GM12801 (cell line): ENCODE results near the gene HSD17B2.

ENCODE experiments used
- TF ChIP-seq, protein P1 (sequence below): IDR thresholded peaks from one replicate; pipeline ENCODE4 v1.5.1; 2011; ENCODE audit warnings: control low read depth; ENCODE audit not compliant: insufficient read length; ENCODE audit errors: extremely low read depth

HSD17B2 gene

DNA sequence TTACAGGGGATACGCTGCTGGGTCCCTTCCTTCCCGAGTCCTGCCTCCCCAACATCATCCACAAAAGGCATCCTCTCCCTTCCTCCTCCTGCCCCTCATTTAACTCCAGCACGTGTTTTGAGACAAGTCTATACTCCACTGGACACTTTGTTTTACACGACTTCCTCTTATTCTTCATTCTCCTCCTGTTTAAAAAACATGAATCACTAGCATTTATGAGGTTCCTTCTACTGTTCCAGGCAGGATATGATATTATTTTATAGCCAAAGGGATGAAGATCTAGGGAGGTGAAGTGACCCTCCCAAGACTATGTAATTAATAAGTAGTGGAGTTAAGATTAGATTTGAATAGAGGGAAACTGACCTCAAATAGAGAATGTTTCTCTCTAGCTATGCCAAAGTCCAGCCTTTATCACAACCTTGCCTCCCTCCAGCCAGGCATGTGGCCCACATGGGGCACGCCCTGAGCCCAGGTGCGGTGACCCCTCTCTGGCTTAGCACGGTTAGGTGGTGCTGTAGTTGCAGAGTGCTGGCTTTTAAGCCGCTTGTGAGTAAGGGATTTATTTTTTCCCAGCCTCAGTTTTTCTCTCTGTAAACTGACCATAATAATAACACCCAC is 1.3 kb upstream of the HSD17B2 start:
- TF ChIP-seq, protein P1, sequence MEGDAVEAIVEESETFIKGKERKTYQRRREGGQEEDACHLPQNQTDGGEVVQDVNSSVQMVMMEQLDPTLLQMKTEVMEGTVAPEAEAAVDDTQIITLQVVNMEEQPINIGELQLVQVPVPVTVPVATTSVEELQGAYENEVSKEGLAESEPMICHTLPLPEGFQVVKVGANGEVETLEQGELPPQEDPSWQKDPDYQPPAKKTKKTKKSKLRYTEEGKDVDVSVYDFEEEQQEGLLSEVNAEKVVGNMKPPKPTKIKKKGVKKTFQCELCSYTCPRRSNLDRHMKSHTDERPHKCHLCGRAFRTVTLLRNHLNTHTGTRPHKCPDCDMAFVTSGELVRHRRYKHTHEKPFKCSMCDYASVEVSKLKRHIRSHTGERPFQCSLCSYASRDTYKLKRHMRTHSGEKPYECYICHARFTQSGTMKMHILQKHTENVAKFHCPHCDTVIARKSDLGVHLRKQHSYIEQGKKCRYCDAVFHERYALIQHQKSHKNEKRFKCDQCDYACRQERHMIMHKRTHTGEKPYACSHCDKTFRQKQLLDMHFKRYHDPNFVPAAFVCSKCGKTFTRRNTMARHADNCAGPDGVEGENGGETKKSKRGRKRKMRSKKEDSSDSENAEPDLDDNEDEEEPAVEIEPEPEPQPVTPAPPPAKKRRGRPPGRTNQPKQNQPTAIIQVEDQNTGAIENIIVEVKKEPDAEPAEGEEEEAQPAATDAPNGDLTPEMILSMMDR = no peak

DNA sequence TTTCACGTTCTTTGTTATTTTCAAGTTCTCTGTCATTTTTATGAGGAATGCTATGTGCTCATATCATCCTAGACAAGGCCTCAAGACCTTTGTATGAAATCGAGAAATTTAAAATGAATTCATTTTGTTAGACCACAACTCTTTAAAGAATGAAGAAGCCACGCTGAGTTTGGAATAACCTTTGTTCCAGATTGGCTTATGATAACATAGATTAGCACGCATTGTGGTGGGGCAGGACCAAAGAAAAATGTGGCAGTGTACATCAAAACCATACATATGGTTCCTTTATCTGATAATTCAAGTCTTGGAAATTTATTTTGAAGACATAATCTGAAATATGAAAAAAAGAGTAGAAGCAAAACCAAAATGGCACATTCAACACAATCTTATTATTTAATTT is 2.2 kb downstream of the HSD17B2 start:
- TF ChIP-seq, protein P1 = no peak

DNA sequence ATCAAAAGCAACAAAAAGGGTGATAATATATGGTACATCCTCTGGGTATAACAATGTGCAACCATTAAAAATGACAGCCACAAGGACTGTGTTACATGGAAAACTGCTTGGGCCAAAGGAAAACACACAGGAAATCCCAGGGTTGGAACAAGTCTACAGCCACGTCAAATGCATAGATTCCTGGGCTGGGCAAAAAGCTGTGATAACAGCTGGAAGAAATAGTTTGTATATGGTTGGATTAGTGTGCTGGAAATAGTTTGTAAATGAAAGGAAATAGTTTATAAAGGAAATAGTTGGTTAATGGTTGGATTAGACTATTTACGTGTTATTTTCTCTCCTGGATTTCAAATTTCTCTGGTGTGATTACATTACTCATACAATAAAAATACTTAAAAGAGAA is 2.6 kb downstream of the HSD17B2 start:
- TF ChIP-seq, protein P1 = no peak

DNA sequence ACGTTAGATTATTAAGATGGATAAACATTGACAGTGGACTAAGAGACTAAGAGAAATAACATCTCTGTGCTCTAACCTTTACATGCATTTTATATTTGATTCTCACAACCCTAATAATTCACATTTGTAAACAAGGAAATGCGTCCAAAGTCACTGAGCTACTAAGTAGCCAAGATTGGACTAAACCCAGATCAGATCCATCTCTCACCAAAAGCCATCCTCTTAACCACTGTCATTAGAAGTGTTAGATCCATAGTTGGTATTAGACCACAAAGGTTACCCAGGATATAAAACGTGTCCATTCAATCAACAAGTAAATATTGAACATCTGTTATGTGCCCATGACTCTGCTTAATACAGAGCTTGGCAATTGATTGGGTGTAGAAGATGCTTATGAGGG is 5.2 kb downstream of the HSD17B2 start:
- TF ChIP-seq, protein P1 = no peak

DNA sequence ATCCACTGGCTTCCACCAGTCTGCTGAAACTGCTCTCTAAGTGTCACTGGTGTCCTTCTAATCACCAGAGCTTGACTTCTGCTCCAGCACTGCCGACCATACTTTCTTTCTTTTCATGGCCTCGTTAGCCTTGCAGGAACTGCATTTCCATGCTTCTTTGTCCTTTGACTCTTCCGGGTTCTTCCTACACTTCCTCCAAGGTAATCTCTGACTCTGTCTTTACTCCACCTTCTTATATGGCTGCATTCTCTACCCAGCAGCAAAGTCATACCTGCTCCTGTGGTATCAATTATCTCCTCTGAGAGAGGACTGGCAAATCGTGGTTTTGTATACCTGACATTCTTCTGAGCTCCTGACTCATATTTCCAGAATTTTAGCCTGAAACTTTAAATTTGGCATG is 6.5 kb downstream of the HSD17B2 start:
- TF ChIP-seq, protein P1 = no peak

DNA sequence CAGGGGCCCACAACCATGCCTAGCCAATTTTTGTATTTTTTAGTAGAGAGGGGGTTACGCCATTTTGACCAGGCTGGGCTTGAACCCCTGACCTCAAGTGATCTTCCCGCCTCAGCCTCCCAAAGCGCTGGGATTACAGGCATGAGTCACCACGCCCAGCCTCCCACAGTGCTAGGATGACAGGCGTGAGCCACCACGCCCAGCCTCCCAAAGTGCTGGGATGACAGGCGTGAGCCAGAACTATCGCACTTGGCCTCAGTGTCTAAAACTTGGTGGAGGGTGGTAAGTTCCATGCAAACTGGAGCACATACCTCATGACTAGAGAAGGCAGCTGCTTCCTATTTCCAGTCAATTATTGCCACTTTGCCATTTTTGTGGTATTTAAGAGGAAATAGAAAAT is 7.1 kb downstream of the HSD17B2 start:
- TF ChIP-seq, protein P1 = no peak

DNA sequence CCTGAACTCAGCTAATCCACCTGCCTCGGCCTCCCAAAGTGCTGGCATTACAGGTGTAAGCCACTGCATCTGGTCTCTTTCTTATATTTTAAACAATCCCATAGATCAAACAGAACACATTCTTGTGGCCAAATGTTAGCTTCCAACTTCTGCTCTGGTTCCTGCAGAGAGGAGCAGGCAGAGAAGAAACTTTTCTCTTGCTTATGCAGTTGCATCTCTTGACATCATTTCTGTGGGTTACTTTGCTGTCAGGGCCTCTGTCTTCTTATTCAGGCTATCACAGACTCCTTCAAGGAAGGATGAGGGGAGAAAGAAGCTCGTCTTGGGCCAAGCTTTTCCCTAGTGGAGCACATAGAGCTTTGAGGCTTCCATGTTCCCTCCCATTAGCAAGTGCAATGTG is 7.8 kb downstream of the HSD17B2 start:
- TF ChIP-seq, protein P1 = no peak
